GM21576 (cell line): Measurements from ENCODE around the gene YDJC.
A peak's percentile ranks its signal among the peaks of the same experiment; 100 is the strongest.
"Not testable (repeated sequence)": the region's sequence is repeated elsewhere in the genome, so short reads cannot be mapped to it uniquely, and the experiment has no call there.

Source experiments
- ATAC-seq: cut with Tn5 transposase; IDR thresholded peaks from one replicate; pipeline ENCODE4 v1.9.1; 2021; ENCODE audit warnings: mild to moderate bottlenecking, moderate library complexity; ENCODE audit not compliant: unreplicated experiment

Gene YDJC

DNA sequence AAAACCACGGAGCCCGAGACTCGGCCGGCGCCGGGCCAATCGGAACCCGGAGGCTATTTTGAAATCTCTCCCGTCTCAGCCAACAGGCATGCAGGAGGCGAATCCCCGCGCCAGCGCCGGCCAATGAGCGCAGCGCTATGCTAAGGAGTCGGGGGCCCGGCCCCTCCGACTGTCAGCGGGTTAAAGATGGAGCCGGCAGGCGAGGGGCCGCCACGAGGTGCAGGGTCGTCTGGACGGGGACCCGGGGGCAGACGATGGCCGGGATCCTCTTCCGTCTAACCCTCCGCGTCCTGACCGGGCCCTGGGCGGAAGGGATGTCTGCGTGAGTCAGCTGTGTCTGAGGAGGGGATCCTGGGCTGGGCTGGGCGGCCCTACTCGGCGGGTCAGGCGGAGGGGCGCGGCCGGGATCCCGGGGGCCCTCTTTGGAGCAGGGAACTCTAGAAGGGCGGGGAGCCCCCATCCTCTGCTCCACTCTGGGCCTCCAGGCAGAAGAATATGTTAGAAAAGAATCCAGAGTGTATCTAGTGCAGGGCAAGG is 22.3 kb upstream of the YDJC start:
- peak; percentile 76 for ATAC-seq

DNA sequence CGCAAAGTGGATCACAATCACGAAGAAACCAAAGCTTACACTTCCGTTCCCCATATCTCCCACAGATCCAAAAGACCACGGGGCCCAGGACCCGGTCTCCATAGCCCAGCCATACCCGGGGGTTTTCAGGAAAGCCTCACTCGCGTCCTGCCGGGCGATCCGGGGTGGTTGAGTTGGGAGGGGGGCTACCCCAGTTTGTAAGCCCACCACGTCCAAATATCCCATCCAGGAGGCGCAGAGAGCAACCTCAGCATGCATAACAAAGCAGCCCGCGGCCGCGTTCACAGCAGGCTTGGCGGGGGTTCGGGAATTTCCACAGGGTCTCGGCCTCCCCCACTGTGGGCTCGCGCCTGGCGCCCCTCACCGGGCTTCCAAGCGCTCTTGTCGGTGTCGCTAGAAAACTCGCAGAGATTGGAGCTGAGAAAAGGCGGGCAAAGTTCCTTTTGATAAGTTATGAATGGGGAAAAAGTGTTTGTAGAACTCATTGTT is 21.7 kb upstream of the YDJC start:
- ATAC-seq: no peak

DNA sequence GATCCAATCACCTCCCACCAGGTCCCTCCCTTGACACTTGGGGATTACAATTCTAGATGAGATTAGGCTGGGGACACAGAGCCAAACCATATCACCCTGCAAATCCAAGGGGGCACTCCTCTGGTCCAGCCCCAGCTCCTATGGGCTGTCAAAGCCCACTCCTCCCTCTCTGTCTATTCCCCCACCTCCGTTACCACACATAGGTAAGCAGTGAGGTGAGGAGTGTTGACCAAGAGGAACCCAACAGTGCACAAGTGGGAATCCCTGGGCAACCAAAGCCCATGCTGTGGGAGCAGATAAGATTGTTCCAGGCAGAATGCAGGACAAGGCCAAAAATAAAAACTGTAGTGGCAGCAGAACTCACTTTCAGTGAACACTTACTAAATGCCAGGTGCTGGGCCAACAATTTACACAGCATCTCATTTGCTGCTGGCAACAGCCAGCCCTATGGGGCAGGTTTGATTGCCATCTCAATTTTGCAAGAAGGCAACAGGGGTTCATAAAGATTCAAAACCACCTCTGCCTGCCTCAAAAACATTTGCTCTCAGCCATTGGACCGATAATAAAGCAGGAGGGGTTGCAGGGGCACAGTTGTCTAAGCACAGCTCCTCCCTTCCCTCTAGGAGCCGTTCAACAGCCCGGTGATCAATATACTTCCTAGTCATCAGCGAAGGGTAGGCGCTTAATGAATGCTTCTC is 21.1 kb upstream of the YDJC start:
- ATAC-seq: no peak

DNA sequence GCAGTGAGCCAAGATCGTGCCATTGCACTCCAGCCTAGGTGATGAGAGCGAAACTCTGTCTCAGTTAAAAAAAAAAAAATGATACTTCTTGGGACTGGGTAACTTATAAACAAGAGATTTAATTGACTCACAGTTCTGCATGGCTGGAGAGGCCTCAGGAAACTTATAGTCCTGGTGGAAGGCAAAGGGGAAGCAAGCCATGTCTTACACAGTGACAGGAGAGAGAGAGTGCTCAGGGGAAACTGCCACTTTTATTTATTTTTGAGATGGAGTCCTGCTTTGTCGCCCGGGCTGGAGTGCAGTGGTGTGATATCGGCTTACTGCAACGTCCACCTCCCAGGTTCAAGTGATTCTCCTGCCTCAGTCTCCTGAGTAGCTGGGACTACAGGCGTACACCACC is 20.5 kb upstream of the YDJC start:
- no peak for ATAC-seq

DNA sequence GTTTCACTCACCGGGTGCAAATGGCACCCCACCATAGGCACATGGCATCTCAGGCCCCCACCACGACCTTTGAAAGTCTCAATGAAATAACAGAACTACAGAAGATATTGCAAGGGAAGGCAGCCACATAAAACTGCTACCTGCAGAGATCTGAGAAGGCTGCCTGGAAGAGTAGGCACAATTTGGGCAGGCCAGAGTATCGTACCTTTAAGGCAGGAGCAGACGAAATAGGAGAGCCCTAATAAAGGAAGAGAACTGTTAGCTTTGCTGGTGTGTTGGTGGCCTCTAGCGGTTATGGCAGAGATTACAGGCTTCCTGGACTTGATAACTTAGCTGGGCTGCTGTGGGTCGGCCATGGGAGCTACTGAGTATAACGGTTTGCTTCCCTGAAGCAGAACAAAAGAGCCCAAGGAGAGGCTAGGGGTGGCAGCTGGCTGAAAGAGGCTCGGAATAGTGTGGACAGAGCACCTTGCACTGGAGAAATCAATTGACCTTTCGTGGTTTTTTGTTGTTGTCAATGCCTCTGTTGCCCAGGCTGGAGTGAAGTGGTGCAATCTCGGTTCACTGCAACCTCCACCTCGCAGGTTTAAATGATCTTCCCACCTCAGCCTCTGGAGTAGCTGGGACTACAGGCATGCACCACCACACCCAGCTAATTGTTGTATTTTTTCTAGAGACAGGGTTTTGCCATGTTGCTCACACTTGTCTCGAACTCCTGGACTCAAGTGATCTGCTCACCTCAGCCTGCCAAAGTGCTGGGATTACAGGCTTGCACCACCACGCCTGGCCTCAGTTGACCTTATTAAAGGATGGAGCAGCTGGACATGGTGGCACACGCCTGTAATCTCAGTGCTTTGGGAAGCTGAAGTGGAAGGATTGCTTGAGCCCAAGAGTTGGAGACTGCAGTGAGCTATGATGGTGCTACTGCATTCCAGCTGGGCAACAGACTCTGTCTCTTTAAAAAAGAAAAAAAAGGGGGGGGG is 17.1 kb upstream of the YDJC start:
- no peak for ATAC-seq

DNA sequence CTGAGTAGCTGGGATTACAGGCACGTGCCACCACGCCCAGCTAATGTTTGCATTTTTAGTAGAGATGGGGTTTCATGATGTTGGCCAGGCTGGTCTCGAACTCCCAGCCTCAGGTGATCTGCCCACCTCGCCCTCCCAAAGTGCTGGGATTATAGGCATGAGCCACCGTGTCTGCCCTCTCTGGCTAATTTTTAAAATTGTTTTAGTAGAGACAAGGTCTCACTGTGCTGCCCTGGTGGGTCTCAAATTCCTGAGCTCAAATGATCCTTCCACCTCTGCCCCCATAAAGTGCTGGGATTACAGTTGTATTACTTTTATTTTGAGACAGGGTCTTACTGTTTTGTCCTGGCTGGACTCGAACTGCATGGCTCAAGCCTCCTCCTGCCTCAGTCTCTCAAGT is 15.7 kb upstream of the YDJC start:
- not testable (repeated sequence) for ATAC-seq

DNA sequence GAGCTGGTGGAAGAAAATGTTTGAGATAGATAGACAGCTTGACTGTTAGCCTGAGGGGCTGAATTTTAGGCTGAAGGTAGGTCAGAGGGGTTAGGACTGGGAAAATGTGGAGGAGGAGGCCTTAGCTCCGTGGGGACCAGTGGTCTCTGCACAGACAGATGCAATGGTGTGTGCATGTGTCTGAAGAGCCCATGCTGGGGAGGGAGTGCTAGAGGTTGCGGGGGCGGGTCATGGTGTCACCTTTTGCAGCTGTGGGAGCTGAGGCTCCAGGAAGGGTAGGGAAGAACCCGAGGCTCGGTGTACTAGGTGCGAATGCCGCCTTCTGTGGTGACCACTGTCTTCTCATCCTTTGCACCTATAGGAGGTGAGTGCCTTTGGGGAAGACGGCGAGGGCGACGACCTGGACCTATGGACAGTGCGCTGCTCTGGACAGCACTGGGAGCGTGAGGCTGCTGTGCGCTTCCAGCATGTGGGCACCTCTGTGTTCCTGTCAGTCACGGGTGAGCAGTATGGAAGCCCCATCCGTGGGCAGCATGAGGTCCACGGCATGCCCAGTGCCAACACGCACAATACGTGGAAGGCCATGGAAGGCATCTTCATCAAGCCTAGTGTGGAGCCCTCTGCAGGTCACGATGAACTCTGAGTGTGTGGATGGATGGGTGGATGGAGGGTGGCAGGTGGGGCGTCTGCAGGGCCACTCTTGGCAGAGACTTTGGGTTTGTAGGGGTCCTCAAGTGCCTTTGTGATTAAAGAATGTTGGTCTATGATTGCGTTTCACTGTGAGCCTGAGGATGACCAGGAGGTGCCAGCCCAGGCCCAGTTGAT is 13.9 kb upstream of the YDJC start:
- ATAC-seq: no peak

DNA sequence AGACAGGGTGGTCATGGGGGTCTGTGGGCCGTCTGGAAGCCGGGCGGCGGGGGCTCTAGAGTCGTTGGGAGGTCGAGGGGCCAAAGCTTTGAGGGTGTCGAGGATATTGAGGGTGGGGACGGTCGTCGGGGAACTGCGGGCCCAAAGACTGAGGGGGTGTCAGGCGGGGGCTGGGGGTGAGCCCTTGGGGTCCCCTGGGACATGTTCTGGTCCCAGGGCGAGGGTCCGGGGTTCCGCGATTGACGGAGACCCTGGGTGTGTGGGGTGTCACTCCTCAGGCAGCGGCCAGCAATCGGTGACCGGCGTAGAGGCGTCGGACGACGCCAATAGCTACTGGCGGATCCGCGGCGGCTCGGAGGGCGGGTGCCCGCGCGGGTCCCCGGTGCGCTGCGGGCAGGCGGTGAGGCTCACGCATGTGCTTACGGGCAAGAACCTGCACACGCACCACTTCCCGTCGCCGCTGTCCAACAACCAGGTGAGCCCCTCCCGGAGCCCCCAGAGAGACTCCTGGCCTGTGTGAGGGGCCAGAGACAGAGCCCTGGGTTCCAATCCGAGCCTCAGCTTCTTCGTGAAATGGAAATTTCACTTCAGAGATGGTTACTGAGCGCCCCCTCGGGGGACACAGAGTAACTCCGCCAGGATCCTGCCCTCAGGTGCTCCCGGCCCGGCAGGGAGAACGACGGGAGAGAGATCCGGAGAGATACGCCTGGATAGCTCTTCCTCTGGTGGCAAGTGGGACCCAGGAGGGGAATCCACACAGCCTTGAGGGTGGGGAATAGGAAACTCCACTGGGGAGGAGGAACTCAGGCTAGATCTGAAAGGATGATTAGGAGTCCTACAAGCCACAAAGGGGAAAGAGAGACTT is 13.0 kb upstream of the YDJC start:
- no peak for ATAC-seq

DNA sequence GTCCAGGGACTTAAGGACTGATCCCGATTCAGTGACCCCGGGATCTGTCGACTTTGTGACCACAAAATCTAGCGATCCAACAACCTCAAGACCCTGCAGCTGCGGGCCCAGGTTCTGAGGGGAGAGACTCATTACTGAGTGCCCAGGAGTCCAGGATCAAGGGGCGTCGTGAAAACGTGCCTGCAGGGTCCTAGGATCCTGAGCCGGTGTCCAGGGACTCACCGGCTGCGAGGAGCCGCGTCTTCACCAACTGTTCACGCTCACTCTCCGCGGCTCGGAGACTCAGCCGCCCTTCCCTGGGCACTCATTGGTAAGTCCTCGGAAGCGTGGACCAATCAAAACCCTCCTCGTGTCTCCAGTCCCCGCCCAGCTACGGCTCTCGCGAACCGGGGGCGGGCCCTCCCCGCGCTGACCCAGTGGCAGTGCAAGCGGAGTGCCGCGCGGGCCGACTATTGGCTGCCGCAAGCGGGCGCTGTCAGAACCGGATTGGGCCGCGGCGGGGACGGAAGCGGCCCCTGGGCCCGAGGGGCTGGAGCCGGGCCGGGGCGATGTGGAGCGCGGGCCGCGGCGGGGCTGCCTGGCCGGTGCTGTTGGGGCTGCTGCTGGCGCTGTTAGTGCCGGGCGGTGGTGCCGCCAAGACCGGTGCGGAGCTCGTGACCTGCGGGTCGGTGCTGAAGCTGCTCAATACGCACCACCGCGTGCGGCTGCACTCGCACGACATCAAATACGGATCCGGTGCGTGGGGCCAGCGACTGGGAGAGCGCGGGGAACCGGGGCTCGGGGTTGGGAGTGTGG is 12.2 kb upstream of the YDJC start, which contains the start of gene SDF2L1:
SDF2L1 (plus strand) TSS at position 514 of the 795 bp plus-strand sequence; CDS start at position 549, 35 bp downstream.
- peak; percentile 86 for ATAC-seq

DNA sequence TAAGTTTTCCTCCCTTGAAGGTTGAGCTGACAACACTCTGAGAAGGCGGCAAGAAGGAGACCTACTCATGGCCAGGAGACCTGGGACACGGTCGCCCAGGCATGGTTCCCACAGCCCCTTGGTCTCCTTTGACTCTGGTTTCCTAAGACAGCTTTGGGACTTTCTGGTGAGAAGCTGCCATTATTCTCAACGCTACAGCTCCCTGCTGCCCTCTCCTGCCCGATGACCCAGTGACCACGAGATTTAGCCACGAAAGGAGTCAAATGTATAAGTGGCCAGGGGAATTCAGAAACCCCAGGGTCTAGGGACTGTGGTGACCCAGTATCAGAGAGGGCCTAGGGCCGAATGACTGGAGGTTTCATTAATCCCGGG is 11.6 kb upstream of the YDJC start:
- no peak for ATAC-seq

DNA sequence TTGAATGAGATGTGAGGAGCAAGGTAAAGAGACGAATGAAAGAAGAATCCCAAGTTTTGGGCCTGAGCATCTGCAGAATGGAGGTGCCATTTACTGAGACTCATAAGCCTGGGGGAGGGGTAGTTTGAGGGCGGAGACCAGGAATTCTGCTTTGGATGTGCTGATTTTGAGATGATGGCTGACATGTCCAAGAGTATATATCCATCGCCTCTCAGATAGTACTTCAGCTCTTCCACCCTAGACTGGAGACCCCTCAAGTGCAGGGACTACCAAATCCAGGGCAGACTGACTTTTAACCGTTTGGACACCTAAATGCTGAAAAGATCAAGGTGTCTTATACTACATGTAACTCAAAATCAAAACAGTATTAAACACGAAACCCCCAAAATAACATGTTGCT is 11.0 kb upstream of the YDJC start:
- ATAC-seq: no peak

DNA sequence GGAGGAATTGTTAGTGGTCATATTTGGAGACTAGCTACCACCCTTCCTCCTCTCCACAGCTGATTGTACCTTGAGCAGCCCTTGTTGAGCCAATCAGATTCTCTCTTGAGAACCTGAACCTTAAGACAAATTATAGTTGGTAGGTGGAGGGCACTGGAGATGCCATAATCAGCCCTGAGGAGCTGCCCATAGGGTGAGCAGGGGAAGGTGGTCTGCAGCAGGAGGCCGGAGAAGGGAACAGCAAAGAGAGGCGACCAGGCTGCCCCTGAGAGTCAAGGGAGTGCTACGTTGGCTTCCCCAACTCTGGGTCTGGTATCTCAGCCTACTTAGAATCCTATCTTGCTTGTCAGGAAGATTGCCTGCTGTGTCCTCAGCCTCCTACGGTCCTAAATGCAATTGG is 9.5 kb upstream of the YDJC start:
- ATAC-seq: no peak

DNA sequence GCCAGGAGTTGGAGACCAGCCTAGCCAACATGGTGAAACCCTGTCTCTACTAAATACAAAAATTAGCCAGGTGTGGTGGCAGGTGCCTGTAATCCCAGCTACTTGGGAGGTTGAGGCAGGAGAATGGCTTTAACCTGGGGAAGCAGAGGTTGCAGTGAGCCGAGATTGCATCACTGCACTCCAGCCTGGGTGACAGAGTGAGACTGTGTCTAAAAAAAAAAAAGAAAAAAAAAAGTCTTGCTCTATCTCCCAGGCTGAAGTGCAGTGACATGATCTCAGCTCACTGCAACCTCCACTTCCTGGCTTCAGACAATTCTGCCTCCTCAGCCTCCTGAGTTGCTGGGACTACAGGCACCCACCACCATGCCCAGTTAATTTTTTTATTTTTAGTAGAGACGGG is 7.6 kb upstream of the YDJC start:
- not testable (repeated sequence) for ATAC-seq

DNA sequence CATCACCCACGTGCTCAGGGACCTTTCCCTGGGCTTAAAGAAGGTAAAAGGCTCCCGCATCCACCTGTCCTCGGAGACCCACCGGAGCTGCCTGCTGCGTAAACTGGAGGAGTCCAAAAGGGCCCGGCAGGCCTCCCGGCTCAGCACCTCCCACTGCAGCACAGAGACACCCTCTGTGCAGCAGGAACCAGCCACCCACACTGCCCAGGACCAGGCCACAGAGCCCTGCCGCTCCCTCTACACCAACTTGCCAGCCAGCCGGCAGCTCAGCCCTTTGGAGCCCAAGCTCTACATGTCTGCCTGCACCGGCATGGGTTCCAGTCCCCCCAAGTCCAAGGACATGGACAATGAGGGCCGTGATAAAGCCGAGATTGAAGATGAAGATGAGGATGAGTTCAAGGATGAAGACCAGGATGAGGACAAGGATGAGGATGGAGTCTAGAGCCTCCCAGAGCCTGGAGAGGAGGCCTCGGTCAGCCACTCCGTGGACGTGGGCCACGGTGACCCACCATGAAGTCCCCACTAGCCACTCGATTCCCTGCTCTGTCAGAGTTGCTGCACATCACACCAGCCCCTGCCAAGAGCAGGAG is 6.9 kb upstream of the YDJC start:
- no peak for ATAC-seq

DNA sequence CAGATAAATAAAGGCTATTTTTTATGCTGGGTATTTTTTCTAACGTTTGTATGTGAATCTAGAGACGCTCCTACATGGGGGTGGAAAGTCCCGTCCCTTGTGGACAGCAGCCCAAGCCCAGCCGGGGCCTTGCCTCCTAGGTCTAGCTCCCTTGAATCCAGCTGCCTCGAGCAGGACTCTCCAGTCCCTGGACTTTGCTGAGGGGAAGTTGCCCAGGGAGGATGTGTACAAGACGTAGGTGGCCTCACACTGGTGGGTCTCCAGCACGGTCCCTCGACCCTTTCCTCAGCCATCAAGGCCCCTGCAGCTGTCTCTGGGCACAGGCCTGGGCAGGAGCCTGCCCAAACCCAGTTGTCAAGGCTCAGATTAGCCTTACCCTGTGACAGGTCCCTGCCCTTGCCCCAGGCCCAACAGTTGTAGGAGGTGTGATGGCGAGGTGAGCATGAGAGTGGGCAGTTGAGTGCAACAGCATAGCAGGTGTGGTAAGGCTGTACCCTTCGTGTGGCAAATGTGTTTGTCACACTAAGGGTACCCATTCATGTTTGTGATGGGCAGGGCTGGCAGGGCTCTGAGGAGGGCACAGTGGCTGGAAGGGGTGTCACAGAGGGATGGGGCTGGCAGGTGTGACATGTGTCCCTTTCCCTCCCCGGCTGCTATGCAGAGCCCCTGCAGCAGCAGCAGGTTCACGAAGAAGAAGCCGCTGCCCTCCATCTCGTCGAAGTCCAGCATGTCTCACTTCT is 6.1 kb upstream of the YDJC start:
- ATAC-seq: no peak

DNA sequence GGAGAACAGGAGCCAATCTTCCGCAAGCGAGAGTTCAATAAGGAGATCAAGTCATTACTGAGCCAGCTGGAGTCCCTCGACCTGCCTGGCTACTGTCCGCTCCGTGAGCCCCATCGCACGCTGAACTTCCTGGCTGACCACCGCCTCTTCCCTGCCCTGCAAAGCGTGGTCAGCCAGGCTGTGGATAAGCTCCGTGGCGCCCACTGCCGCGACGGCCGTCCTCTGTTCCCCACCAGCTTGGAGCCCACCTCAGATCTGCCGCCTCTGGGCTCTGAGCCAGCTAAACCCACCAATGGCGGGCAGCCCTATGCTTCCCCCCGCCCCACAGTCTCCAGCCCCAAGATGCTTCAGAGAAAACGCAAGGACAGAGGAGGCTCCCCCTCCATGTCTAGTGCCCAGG is 5.0 kb upstream of the YDJC start:
- no peak for ATAC-seq

DNA sequence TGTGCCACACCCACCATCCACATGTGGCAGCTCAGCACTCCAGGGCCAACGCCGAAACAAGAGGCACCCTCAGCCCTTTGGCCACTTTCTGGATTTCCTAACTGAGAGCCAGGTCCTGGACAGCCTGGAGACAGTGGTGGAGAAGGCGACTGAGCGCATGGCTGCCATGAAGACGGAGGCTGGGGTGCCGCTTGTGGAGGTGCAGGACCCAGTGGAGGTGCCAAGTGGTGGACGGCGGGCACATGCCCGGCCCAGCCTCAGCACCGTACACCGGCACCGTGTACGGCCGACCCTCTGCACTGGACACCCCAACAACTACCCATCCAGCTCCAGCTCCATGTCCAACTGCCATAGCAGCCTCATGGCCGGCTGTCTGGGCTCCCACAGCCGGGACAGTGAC is 4.3 kb upstream of the YDJC start:
- no peak for ATAC-seq

DNA sequence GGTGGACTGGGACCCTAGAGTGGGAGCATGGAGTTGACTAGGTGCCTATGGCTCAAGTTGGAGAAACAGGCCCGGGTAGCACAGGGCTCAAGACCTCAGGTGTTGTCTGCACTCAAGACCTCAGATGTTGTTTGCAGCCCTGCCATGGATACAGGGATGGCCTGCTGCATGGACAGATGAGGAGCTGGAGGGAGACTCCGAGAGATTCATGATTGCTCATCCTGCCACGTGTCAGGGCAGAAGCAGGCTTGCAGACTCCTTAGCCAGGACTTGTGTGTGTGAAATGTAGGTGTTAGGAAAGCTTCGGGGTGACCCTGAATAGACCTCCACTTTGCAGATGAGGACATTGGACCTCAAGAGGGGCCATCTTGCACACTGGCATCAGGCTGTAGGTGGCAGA is 3.7 kb upstream of the YDJC start:
- ATAC-seq: no peak
